K562 (cell line): ENCODE measurements around the gene NUDT22. TPM values are rescaled to one million over a fixed set of nuclear protein-coding genes. Genes with fewer than 3 reads are reported as not detected.
A peak's percentile ranks its signal among the peaks of the same experiment; 100 is the strongest.

Experiments used
- BRD9 ChIP-seq: fragments of 450-650 bp; IDR thresholded peaks from 2 replicates; pipeline ENCODE4 v1.6.1; 2018; ENCODE audit warnings: low read depth; ENCODE audit not compliant: partially characterized antibody
- HDAC1 ChIP-seq, 2 experiments: fragments of 450-650 bp; IDR thresholded peaks; 2 replicates each; pipeline ENCODE4 v1.6.1; 2016 to 2017; ENCODE audit warnings: inconsistent platforms in 1 of 2, mild to moderate bottlenecking in 1 of 2, moderate library complexity in 1 of 2
- KLF13 ChIP-seq: fragments of 450-650 bp; IDR thresholded peaks from 2 replicates; pipeline ENCODE4 v1.6.1; 2016; ENCODE audit warnings: missing genetic modification characterization, low read depth, mild to moderate bottlenecking, missing compliant biosample characterization, moderate library complexity, borderline replicate concordance
- PHF20 ChIP-seq: fragments of 450-650 bp; IDR thresholded peaks from 2 replicates; pipeline ENCODE4 v1.6.1; 2018; ENCODE audit not compliant: partially characterized antibody
- ZNF740 ChIP-seq, 3 experiments: fragments of 200-800 bp in 1 of 3; sonication (Bioruptor generic) in 1 of 3; sonication (generic) in 1 of 3; formaldehyde crosslinking in 1 of 3; IDR thresholded peaks; 2 replicates each; pipeline versions ENCODE4 v1.6.1 to v1.8.0; 2016 to 2022; ENCODE audit warnings: mild to moderate bottlenecking in 2 of 3, missing compliant biosample characterization in 2 of 3, missing genetic modification characterization in 2 of 3, missing genetic modification reagents in 1 of 3
- polyA plus RNA-seq, 8 experiments: library from polyadenylated mRNA; depleted of rRNA in 4 of 8; stranded (reverse) in 5 of 8; unstranded in 3 of 8; fragments of >200 nt; fragmentation: Nextera tagmentation in 2 of 8; fragmentation: Illumina TruSeq in 1 of 8; extraction: Ambion mirVana in 2 of 8; extraction: Trizol in 1 of 8; gene quantifications; 2 replicates each; pipeline versions ENCODE4 v1.2.1 to v1.2.3, GENCODE V29; 2011 to 2014; ENCODE audit warnings: inconsistent platforms in 1 of 8, missing spikeins in 1 of 8
- total RNA-seq, 7 experiments: library from RNA; depleted of rRNA in 6 of 7; stranded (reverse); fragments of >200 nt in 6 of 7; fragmentation: Illumina TruSeq in 2 of 7; extraction: Trizol in 2 of 7; gene quantifications; 2 replicates each; pipeline versions ENCODE4 v1.2.1 to v1.2.3, GENCODE V29; 2011 to 2021; ENCODE audit warnings: low replicate concordance in 1 of 7
- TF ChIP-seq, protein P1 (sequence below): sonication (generic); formaldehyde crosslinking; IDR thresholded peaks from 2 replicates; pipeline ENCODE4 v1.8.0; 2022; ENCODE audit warnings: mild to moderate bottlenecking, missing genetic modification reagents

Gene NUDT22
- total and polyA plus RNA-seq, 9 of the 15 experiments (the other 6 are each of a cell fraction or from before 2014, with no cell fraction given) = 6.3 to 92.6 (median 37.4) TPM

DNA sequence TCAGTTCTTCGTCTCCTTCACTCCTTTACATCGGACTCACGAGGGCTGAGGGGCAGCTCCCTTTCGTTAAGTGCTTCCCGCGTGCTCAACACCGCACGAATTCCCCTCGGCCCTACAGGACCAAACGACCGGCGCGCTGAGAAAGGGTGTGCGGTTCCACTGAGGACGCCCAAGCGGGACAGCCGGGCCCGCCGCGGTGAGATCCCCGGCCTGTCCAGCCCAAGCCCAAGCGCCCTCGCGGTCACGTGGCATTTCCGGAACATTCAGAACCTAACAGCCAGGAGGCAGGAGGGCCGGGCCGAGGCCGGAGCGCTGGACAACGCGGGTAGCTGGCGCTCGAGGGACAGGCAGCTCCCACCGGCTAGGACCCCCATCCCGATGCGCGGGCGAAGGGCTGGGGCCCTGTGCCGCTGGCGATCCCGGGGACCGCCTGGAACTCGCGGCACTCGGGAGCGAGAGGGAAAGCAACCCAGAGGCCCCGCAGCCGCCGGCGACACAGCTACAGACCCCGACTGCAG lies 40.8 kb upstream of the NUDT22 start (continued):
- TF ChIP-seq HDAC1 (IDR thresholded peaks at IDR 0.05) = peak in 1 of 2 experiments; percentile 94; a peak in 2 of 4 replicates
- peak; percentile 64 for TF ChIP-seq KLF13 (tag)
- TF ChIP-seq BRD9 = peak; percentile 44
- TF ChIP-seq, protein P1, sequence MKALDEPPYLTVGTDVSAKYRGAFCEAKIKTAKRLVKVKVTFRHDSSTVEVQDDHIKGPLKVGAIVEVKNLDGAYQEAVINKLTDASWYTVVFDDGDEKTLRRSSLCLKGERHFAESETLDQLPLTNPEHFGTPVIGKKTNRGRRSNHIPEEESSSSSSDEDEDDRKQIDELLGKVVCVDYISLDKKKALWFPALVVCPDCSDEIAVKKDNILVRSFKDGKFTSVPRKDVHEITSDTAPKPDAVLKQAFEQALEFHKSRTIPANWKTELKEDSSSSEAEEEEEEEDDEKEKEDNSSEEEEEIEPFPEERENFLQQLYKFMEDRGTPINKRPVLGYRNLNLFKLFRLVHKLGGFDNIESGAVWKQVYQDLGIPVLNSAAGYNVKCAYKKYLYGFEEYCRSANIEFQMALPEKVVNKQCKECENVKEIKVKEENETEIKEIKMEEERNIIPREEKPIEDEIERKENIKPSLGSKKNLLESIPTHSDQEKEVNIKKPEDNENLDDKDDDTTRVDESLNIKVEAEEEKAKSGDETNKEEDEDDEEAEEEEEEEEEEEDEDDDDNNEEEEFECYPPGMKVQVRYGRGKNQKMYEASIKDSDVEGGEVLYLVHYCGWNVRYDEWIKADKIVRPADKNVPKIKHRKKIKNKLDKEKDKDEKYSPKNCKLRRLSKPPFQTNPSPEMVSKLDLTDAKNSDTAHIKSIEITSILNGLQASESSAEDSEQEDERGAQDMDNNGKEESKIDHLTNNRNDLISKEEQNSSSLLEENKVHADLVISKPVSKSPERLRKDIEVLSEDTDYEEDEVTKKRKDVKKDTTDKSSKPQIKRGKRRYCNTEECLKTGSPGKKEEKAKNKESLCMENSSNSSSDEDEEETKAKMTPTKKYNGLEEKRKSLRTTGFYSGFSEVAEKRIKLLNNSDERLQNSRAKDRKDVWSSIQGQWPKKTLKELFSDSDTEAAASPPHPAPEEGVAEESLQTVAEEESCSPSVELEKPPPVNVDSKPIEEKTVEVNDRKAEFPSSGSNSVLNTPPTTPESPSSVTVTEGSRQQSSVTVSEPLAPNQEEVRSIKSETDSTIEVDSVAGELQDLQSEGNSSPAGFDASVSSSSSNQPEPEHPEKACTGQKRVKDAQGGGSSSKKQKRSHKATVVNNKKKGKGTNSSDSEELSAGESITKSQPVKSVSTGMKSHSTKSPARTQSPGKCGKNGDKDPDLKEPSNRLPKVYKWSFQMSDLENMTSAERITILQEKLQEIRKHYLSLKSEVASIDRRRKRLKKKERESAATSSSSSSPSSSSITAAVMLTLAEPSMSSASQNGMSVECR (CRISPR knock-in tag) = peak; percentile 86; the same call in 1 of the 2 replicates
- 0 out of 2 replicates have a peak, but pooled peaks have one; percentile 27 for TF ChIP-seq ZNF740 (CRISPR knock-in tag; IDR thresholded peaks at IDR 0.05)
- TF ChIP-seq ZNF740 (tag; IDR thresholded peaks at IDR 0.05) = no peak
- peak; percentile 81 for TF ChIP-seq PHF20
